NCI-H2081 treated with DMSO at 0.1 percent for 48 hours (cell line): Measurements from ENCODE around the gene TRUB2.

Experiments
- DNase-seq: peaks from one replicate; lab custom pipeline; 2025; lab: John Stamatoyannopoulos, UW

The TRUB2 gene

GRCh38 chr9:128271112-128271511, 51.1 kb downstream of the TRUB2 start:
- no peak for DNase-seq

- DNase-seq: no peak
These were observed 55.2 kb downstream of the TRUB2 start for GRCh38 chr9:128266868-128267590.

- no peak for DNase-seq
These were observed 56.8 kb downstream of the TRUB2 start for GRCh38 chr9:128265348-128265847.

DNA sequence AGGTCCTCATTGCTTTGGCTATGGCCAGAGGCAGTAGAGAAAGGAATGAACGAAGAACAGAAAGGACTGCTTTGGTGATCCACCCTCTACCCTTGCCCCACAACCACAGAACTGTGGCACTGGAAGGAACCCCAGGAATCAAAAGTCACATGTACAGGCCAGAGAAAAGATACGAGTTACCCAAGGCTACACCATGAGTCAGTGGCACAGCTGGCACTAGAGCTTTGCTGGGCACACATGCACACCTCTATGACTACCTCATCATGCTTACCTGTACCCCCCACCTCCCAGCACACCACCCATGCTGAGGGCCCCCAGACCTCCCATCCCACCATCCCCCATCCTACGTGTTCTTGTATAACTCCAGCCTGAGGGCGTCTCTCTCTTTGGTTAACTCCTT, 59.6 kb downstream of the TRUB2 start:
- DNase-seq: no peak

DNA sequence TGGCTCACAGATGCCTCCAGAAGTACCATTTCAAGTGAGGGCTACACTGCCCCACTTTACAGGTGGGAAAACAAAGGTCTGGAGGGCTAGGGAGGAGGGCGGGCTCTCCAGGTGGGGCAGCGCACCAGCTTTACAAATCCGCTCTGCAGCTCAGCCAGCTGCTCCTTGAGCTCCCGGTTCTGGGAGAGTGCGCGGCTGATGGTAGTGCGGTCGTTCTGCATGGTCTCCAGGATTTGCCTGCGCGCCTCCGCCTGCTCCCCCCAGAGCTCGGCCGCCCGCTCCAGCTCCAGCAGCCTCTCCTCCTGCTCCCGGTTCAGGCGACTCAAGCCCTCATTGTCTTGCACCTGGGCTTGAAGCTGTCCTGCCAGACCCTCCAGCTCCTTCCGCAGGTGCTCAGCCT, 61.9 kb downstream of the TRUB2 start:
- no peak for DNase-seq

GRCh38 chr9:128259156-128259555, 63.1 kb downstream of the TRUB2 start:
- DNase-seq: no peak

GRCh38 chr9:128258326-128258725, 63.9 kb downstream of the TRUB2 start:
- no peak for DNase-seq

DNA sequence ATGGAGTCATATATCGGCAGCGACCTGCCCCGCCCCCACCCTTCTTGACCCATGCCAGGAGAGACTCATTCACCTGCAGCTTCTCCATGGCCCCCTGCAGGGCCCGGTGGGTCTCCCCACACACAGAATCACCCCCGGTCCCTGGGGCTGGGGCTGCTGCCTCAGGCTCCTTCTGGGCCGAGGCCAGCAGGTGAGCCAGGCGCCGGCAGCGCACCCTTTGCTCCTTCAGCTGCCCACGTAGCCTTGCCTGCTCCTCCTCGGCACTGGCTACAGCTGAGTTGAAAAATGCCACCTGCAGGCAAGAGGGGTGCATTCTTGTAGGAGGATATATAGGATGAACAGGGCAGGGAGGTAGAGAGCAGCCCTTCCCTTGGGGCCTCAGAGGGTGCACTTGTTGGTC, 64.3 kb downstream of the TRUB2 start:
- no peak for DNase-seq

DNA sequence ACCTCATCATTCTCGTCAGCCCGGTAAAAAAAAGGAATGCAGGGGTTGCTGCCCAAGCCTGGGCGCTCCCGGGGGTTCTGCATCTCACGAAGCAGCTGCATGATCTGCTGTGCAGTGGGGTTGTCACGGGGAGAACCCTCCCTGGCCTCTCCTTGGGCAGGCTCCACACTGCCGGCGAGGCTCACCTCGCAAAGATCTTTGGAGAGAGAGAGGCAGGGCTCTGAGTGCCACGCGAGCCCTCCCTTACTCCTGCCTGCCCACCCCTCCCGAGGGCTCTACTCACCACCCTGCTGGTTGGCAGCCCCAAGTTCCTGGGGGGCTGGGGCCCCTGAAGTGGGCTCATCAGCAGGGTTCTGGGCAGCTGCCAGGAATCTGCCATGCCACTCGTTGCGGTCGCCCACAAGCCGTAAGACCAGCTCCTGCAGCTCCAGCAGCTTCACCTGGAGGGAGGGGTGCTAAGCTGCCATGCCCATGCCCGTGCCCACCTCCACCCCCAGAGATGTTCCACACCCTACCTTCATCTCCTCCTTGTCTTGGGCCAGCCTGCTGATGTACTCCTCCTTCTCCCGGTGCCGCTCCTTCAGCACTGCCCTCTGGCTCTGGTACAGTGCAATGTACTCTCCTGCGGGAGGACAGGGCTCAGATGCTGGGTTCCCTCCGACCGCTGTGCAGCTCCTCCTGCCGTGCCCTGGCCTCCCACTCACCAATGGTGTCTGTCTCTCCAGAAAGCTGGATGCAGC, 65.0 kb downstream of the TRUB2 start:
- DNase-seq: no peak
